ENCODE data around the gene KCNC1.

Gene KCNC1

DNA sequence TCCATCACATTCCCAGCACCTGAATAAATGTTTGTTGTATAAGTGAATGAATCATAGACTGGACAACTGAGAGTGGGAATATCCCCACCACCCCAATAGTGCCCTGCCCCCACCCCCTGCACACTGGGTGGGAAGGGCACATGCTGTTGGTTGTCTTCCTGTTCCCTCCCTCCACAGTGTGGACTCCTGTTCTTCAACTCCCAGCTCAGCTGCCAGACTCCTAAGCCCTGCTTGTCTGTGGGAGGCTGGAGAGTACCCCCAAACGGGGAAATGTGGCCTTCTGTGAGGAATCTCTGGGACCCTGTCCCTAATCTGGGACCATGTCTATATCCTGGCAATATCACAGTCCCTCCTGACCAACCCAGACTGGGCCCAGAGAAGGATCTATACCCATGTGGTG is 20.7 kb upstream of the KCNC1 start:
- no peak overlapping the region for H3K4me3 ChIP-seq (ENCODE audit: low read depth, low read length)
- ChIA-PET CTCF (no interaction called here), POLR2A (no interaction called here)
- no peak for DNase-seq (ENCODE audit: low read depth, low spot score)
- TF ChIP-seq, protein P1, sequence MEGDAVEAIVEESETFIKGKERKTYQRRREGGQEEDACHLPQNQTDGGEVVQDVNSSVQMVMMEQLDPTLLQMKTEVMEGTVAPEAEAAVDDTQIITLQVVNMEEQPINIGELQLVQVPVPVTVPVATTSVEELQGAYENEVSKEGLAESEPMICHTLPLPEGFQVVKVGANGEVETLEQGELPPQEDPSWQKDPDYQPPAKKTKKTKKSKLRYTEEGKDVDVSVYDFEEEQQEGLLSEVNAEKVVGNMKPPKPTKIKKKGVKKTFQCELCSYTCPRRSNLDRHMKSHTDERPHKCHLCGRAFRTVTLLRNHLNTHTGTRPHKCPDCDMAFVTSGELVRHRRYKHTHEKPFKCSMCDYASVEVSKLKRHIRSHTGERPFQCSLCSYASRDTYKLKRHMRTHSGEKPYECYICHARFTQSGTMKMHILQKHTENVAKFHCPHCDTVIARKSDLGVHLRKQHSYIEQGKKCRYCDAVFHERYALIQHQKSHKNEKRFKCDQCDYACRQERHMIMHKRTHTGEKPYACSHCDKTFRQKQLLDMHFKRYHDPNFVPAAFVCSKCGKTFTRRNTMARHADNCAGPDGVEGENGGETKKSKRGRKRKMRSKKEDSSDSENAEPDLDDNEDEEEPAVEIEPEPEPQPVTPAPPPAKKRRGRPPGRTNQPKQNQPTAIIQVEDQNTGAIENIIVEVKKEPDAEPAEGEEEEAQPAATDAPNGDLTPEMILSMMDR (IDR thresholded peaks at IDR 0.05; ENCODE audit: insufficient read depth, low read length, missing control alignments), result no peak

- DNase-seq (ENCODE audit: low read depth, low spot score), result no peak
- no peak overlapping the region for H3K4me3 ChIP-seq (ENCODE audit: low read depth, low read length)
- TF ChIP-seq, protein P1 (IDR thresholded peaks at IDR 0.05; ENCODE audit: insufficient read depth, low read length, missing control alignments), result no peak
- ChIA-PET CTCF (no interaction called here), POLR2A (no interaction called here)
Observed at GRCh38 chr11:17714356-17714854, 20.2 kb upstream of the KCNC1 start.

GRCh38 chr11:17714870-17715269 is 19.7 kb upstream of the KCNC1 start:
- H3K4me3 ChIP-seq (ENCODE audit: low read depth, low read length), result no peak overlapping the region
- TF ChIP-seq, protein P1 (IDR thresholded peaks at IDR 0.05; ENCODE audit: insufficient read depth, low read length, missing control alignments), result no peak
- ChIA-PET CTCF (no interaction called here), POLR2A (no interaction called here)
- DNase-seq (ENCODE audit: low read depth, low spot score), result no peak

DNA sequence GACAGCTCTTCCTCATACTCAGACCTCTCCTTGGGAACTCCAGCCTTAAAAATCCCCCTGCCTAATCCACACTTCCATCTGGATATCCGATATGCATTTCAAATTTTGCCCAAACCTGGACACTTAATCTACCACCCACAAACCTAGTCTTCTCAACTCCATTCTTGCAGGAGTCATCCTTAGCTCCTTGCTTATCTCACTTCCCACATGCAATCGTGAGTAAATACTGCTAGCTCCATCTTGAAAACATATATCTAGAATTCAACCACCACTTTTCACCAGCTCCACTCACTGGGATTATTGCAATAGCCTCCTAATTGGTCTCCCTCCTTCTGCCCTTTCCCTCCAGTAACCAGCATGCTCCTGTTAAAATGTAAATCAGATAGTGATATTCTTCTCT is 17.8 kb upstream of the KCNC1 start:
- CTCF ChIA-PET, result interaction anchor here (1.0 to 2.4 kb wide), 3 partner anchors 13 to 19 kb away, joined by 3 to 10 read pairs (median 4); no protein-coding TSS in a partner anchor
- H3K4me3 ChIP-seq (ENCODE audit: low read depth, low read length), result no peak overlapping the region
- POLR2A ChIA-PET, result no interaction called here
- no peak for DNase-seq (ENCODE audit: low read depth, low spot score)
- TF ChIP-seq, protein P1 (IDR thresholded peaks at IDR 0.05; ENCODE audit: insufficient read depth, low read length, missing control alignments), result no peak

DNA sequence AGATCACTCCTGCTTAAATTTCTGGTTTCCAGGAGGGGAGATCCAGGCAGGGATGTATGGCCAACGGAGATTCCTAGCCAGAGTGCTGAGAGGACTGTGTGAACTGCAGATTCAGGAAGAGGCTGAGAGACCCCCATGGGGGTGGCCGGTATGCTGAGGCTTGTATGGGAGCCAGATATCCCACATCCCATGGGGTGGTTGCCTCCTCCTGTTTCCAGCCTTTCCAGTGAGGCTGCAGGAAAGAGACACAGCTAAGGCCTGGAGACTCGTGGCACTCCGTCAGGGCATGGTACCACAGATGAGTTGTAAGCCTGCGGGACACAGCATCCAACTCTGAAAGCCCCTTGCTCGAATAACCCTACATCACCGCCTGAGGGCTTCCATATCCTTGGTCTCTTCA is 16.6 kb upstream of the KCNC1 start:
- POLR2A ChIA-PET, result no interaction called here
- no peak overlapping the region for H3K4me3 ChIP-seq (ENCODE audit: low read depth, low read length)
- TF ChIP-seq, protein P1 (IDR thresholded peaks at IDR 0.05; ENCODE audit: insufficient read depth, low read length, missing control alignments), result no peak
- DNase-seq (ENCODE audit: low read depth, low spot score), result no peak
- CTCF ChIA-PET, result interaction anchor here (1.2 to 2.4 kb wide), 3 partner anchors 11 to 262 kb away, joined by 3 to 10 read pairs (median 3); no protein-coding TSS in a partner anchor

- ChIA-PET CTCF (interaction anchor here (1.2 to 2.9 kb wide), 4 partner anchors 11 to 262 kb away, joined by 3 to 10 read pairs (median 6); no protein-coding TSS in a partner anchor), POLR2A (no interaction called here)
- no peak for DNase-seq (ENCODE audit: low read depth, low spot score)
- TF ChIP-seq, protein P1 (IDR thresholded peaks at IDR 0.05; ENCODE audit: insufficient read depth, low read length, missing control alignments), result no peak
- no peak overlapping the region for H3K4me3 ChIP-seq (ENCODE audit: low read depth, low read length)
Observed at GRCh38 chr11:17718510-17718962, 16.0 kb upstream of the KCNC1 start.
